GM10266 (cell line): ENCODE results near the gene CRHR1.

Source experiments
- DNase-seq: peaks from one replicate; pipeline ENCODE4 v3.0.0; 2012; ENCODE audit errors: extremely low spot score
- TF ChIP-seq, protein P1 (sequence below): IDR thresholded peaks from 2 replicates; pipeline ENCODE4 v1.5.1; 2012; ENCODE audit warnings: mild to moderate bottlenecking, low read depth; ENCODE audit not compliant: control insufficient read depth, insufficient read depth; ENCODE audit errors: missing control alignments

The CRHR1 gene

DNA sequence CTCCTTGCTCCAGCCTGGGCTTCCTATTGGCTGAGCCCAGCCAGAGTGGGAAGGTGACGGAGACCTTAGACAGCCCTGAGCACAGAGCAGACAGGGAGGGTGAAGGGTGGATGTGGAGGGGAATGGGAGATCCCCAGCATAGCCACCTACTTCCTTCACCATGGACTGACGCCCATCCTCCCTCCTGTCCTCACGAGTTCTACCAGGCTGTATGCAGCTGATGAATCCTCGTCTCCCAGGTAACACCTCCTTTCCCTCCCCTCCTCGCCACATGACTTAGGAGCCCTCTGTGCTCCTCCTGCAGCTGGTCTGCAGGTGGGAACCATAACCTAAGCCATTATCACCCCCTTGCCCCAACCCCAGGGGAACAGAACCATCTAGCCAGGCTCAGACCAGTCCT, 9.0 kb upstream of the CRHR1 start:
- no peak for DNase-seq
- TF ChIP-seq, protein P1, sequence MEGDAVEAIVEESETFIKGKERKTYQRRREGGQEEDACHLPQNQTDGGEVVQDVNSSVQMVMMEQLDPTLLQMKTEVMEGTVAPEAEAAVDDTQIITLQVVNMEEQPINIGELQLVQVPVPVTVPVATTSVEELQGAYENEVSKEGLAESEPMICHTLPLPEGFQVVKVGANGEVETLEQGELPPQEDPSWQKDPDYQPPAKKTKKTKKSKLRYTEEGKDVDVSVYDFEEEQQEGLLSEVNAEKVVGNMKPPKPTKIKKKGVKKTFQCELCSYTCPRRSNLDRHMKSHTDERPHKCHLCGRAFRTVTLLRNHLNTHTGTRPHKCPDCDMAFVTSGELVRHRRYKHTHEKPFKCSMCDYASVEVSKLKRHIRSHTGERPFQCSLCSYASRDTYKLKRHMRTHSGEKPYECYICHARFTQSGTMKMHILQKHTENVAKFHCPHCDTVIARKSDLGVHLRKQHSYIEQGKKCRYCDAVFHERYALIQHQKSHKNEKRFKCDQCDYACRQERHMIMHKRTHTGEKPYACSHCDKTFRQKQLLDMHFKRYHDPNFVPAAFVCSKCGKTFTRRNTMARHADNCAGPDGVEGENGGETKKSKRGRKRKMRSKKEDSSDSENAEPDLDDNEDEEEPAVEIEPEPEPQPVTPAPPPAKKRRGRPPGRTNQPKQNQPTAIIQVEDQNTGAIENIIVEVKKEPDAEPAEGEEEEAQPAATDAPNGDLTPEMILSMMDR = no peak

DNA sequence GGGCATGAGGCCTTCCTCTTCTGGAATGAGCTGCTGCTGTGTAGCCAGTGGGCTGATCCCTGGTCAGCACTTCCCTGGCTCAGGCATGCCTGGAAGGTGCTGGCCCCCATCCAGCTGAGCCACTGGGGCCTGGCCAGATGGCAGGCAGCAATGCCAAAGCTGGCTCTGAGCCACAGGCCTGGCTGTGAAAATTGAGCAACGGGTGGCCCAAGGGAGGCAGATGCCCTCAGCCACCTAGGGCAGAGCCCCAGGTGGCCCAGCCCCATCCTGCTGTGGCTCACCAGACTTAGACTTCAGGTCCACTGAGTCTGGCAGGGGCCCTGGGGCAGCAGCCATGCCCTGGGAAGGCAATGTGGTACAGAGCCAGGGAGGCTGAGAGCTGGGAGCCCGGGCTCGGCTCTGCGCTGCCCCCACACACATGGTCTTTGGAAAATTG, 8.5 kb upstream of the CRHR1 start:
- TF ChIP-seq, protein P1 = no peak
- DNase-seq = no peak

DNA sequence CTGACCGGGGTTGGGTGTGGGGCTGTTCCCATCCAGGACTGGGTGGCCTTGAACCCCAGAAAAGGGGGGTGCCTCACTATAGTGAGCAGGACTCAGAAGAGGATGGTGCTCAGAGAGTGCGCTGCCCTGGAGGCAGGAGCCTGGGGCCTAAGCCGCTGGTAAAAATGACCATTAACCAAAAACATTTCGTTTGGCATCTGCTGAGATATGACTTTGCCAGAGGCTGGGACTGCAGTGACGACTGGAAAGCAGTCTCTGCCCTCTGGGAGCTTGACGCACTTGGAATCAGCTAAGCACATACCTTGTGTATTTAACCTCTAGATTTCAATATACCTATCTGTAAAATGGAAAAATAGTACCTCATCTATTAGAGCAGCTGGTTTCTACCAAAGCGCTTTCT, 7.2 kb upstream of the CRHR1 start:
- TF ChIP-seq, protein P1 = no peak
- no peak for DNase-seq

DNA sequence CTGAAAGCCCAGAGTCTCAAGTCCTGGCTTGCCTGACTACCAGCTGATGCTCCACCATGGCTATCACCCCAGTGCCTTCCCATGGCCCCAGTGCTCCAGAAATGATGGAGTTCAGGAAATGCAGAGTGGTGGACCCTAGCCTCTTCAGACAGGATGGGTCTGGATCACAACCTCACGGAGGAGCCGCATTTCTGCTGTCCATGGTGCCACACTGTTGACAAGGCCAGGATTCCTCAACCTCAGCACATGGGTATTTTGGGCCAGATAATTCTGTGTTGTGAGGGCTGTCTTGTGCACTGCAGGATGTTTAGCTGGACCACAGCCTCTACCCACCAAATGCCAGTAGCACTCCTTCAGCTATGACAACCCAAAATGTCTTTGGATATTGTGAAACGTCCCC, 6.7 kb upstream of the CRHR1 start:
- TF ChIP-seq, protein P1 = no peak
- no peak for DNase-seq

DNA sequence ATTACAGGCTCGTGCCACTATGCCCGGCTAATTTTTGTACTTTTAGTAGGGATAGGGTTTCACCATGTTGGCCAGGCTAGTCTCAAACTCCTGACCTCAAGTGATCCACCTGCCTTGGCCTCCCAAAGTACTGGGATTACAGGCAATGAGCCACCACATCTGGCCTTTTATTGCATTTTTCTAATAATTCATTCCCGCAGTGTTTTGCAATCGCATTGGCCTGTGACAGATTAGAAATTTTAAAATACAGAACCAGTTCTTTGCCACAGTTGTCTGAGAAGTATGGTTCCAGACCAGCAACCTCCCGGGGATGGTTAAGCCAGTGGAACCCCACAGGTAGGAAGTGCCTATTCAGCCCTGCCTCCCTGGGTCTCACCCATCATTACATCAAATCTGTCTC, 3.2 kb upstream of the CRHR1 start:
- DNase-seq = no peak
- TF ChIP-seq, protein P1 = no peak

DNA sequence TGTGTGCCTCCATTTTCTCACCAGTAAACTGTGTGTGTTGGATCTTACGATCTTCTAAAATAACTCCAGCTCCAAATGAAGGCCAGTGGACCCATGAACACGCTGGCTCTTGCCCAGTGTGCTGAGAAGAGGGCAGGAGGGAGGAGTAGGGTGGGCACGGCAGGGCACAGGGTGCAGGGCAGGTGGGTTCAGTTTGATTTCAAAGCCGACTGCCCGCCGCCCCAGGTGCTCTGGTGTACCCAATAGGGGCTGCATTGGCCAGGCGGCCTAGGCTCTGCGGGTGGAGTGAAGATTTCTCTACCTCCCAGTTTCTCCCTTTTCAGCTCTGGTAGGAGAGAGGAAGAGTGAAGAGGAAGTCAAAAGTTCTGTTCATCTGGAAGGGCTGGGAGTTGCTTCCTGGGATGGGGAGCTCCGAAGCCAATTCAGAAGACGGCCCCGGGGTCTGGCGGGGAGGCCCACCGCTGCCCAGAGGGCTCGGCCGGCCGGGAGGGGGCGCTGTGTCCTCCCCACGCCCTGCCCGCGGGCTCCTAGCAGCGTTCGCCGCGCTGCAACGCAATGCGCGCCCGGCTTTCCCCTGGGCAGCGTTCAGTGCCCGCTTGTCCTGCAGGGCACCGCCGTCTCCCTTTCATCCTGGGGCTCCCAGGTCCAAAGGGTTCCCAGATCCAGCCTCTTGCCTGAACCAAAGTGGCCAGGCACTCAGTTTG, 1.1 kb upstream of the CRHR1 start:
- peak; percentile 53 for DNase-seq
- TF ChIP-seq, protein P1 = peak; percentile 38

DNA sequence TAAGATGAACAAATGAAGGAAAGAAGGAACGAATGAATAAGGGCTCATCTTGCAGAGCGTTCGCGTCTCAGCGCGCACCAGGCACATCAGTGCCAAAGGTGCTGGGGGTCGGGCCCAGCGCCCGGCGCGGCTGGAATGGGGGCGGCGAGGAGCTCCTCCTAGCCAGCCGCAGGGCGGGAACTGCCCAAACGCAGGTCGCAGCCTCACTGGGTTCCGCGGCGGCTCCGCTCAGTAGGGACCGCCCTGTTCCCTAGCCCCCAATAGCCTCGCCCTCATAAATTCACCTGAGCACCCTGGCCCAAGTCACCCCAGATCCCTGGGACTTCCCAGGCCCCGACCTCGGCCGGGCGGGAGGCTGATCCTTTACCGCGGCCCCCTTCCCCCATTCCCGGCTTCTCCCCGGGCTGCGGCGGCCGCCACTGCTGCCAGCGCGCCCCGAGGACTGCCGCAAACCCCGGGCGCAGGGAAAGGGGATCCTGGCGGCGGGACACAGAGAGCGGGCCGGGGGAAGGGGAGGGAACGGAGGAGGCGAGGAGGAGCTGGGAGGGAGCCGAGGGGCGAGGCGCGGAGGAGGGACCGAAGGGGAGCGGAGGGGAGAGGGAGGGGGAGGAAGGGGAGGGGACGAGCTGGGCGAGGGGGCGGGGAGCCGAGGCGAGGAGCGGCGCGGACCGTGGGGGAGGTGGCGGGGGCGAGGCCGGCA, 377 bp upstream of the CRHR1 start:
- DNase-seq = no peak
- TF ChIP-seq, protein P1 = no peak
